ENCODE measurements around the gene CCDC18.

CCDC18 gene

GRCh38 chr1:93304716-93305138, 124.2 kb downstream of the CCDC18 start:
- Histone ChIP-seq H3K36me3 (replicated peaks in 1 of 2; ENCODE audit: control insufficient read depth in 2 of 2, insufficient read depth in 2 of 2, low read length in 2 of 2) (no peaks in the 10 kb centered on the region), H3K14ac (ENCODE audit: low read length) (no peak overlapping the region), H3K9me3 (replicated peaks in 1 of 2; ENCODE audit: control insufficient read depth in 2 of 2, insufficient read depth in 1 of 2, low read depth in 1 of 2, low read length in 2 of 2) (no peaks in the 10 kb centered on the region), H2AK5ac (ENCODE audit: low read depth, low read length) (no peak overlapping the region), H3K18ac (ENCODE audit: low read length) (no peak overlapping the region), H4K91ac (ENCODE audit: low read depth, low read length, poor library complexity) (no peak overlapping the region), H3K4ac (ENCODE audit: low read length) (no peak overlapping the region), H3K4me1 (ENCODE audit: control insufficient read depth in 2 of 2, insufficient read depth in 1 of 2, low read depth in 1 of 2, low read length in 2 of 2) (no peaks in the 10 kb centered on the region), H2BK5ac (ENCODE audit: low read length) (no peak overlapping the region), H3K27ac (replicated peaks; ENCODE audit: low read length) (no peak overlapping the region), H3K4me2 (ENCODE audit: insufficient read depth, low read length, poor library complexity, severe bottlenecking) (no peak overlapping the region), H4K8ac (ENCODE audit: low read depth, low read length) (no peak overlapping the region), H2BK120ac (ENCODE audit: low read depth, low read length) (no peak overlapping the region), H3K9ac (ENCODE audit: low read depth, low read length, poor library complexity) (no peak overlapping the region), H2AFZ (ENCODE audit: low read length) (no peak overlapping the region), H3K4me3 (ENCODE audit: low read length in 2 of 2) (no peak overlapping the region), H3K23ac (ENCODE audit: low read depth, low read length, poor library complexity) (no peak overlapping the region), H3K79me1 (ENCODE audit: low read depth, low read length) (no peaks in the 10 kb centered on the region), H2BK12ac (ENCODE audit: low read length) (no peak overlapping the region), H2BK15ac (ENCODE audit: low read length) (no peak overlapping the region), H3K27me3 (ENCODE audit: control insufficient read depth in 3 of 3, insufficient read depth in 3 of 3, low read depth in 1 of 3, low read length in 3 of 3) (no peaks in the 10 kb centered on the region)
- no CpG with 5 or more reads among the region's 2 CpGs for WGBS, 2 donors (ENCODE audit: extremely low coverage in 2 of 2, insufficient read length in 2 of 2, insufficient replicate concordance in 1 of 2)
- peak; percentile 48 for DNase-seq (ENCODE audit: low spot score)

DNA sequence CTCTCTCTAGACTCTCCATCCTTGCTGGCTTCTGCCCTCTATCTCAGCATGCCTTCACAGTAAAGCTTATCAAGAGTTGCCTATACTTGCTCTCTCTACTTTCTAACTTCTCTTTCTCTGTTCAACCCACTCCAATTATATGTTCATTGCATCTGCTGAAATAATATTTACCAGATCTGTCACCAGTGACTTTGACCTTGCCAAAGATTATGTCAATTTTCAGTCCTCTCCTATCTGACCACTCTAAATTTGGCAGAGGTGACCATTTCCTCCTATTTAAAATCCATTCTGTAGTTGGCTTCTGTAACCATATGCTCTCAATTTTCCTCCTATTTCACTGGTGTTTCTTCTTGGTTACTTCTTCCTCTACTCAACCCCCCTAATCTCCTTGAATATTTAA, 126.4 kb downstream of the CCDC18 start:
- Histone ChIP-seq H3K23ac (ENCODE audit: low read depth, low read length, poor library complexity) (no peak overlapping the region), H4K91ac (ENCODE audit: low read depth, low read length, poor library complexity) (no peak overlapping the region), H3K79me1 (ENCODE audit: low read depth, low read length) (no peaks in the 10 kb centered on the region), H3K4ac (ENCODE audit: low read length) (no peak overlapping the region), H3K14ac (ENCODE audit: low read length) (no peak overlapping the region), H3K36me3 (replicated peaks in 1 of 2; ENCODE audit: control insufficient read depth in 2 of 2, insufficient read depth in 2 of 2, low read length in 2 of 2) (no peaks in the 10 kb centered on the region), H3K27ac (replicated peaks; ENCODE audit: low read length) (no peak overlapping the region), H3K4me3 (ENCODE audit: low read length in 2 of 2) (no peak overlapping the region), H3K9ac (ENCODE audit: low read depth, low read length, poor library complexity) (no peak overlapping the region), H4K8ac (ENCODE audit: low read depth, low read length) (no peak overlapping the region), H2BK12ac (ENCODE audit: low read length) (no peak overlapping the region), H2AFZ (ENCODE audit: low read length) (no peak overlapping the region), H2BK5ac (ENCODE audit: low read length) (no peak overlapping the region), H3K27me3 (ENCODE audit: control insufficient read depth in 3 of 3, insufficient read depth in 3 of 3, low read depth in 1 of 3, low read length in 3 of 3) (no peaks in the 10 kb centered on the region), H3K4me1 (ENCODE audit: control insufficient read depth in 2 of 2, insufficient read depth in 1 of 2, low read depth in 1 of 2, low read length in 2 of 2) (no peaks in the 10 kb centered on the region), H2BK15ac (ENCODE audit: low read length) (no peak overlapping the region), H3K18ac (ENCODE audit: low read length) (no peak overlapping the region), H2AK5ac (ENCODE audit: low read depth, low read length) (no peak overlapping the region), H3K9me3 (replicated peaks in 1 of 2; ENCODE audit: control insufficient read depth in 2 of 2, insufficient read depth in 1 of 2, low read depth in 1 of 2, low read length in 2 of 2) (no peaks in the 10 kb centered on the region), H3K4me2 (ENCODE audit: insufficient read depth, low read length, poor library complexity, severe bottlenecking) (no peak overlapping the region), H2BK120ac (ENCODE audit: low read depth, low read length) (no peak overlapping the region)
- DNase-seq (ENCODE audit: low spot score), result no peak

DNA sequence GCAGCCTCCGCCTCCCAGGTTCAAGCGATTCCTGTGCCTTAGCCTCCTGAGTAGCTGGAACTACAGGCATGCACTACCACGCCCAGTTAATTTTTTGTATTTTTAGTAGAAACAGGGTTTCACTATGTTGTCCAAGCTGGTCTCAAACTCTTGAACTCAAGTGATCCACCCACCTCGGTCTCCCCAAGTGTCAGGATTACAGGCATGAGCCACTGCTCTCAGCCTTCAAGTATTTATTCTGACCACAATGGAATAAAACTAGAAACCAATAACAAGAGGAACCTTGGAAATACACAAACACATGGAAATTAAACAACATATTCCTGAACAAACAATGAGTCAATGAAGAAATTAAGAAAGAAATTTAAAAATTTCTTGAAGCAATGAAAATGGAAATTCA, 132.5 kb downstream of the CCDC18 start:
- Histone ChIP-seq H3K4me1 (ENCODE audit: control insufficient read depth in 2 of 2, insufficient read depth in 1 of 2, low read depth in 1 of 2, low read length in 2 of 2) (no peaks in the 10 kb centered on the region), H3K9me3 (replicated peaks in 1 of 2; ENCODE audit: control insufficient read depth in 2 of 2, insufficient read depth in 1 of 2, low read depth in 1 of 2, low read length in 2 of 2) (no peaks in the 10 kb centered on the region), H2BK5ac (ENCODE audit: low read length) (no peak overlapping the region), H2AK5ac (ENCODE audit: low read depth, low read length) (no peak overlapping the region), H3K27me3 (ENCODE audit: control insufficient read depth in 3 of 3, insufficient read depth in 3 of 3, low read depth in 1 of 3, low read length in 3 of 3) (no peaks in the 10 kb centered on the region), H3K9ac (ENCODE audit: low read depth, low read length, poor library complexity) (no peak overlapping the region), H3K36me3 (replicated peaks in 1 of 2; ENCODE audit: control insufficient read depth in 2 of 2, insufficient read depth in 2 of 2, low read length in 2 of 2) (no peaks in the 10 kb centered on the region), H3K4me2 (ENCODE audit: insufficient read depth, low read length, poor library complexity, severe bottlenecking) (no peak overlapping the region), H3K18ac (ENCODE audit: low read length) (no peak overlapping the region), H4K91ac (ENCODE audit: low read depth, low read length, poor library complexity) (no peak overlapping the region), H2BK120ac (ENCODE audit: low read depth, low read length) (no peak overlapping the region), H2AFZ (ENCODE audit: low read length) (no peak overlapping the region), H2BK15ac (ENCODE audit: low read length) (no peak overlapping the region), H2BK12ac (ENCODE audit: low read length) (no peak overlapping the region), H3K4ac (ENCODE audit: low read length) (no peak overlapping the region), H3K79me1 (ENCODE audit: low read depth, low read length) (no peaks in the 10 kb centered on the region), H4K8ac (ENCODE audit: low read depth, low read length) (no peak overlapping the region), H3K14ac (ENCODE audit: low read length) (no peak overlapping the region), H3K27ac (replicated peaks; ENCODE audit: low read length) (no peak overlapping the region), H3K4me3 (ENCODE audit: low read length in 2 of 2) (no peak overlapping the region), H3K23ac (ENCODE audit: low read depth, low read length, poor library complexity) (no peak overlapping the region)
- no CpG with 5 or more reads among the region's 4 CpGs for whole genome bisulfite sequencing, 2 donors (ENCODE audit: extremely low coverage in 2 of 2, insufficient read length in 2 of 2, insufficient replicate concordance in 1 of 2)
- DNase-seq (ENCODE audit: low spot score), result no peak

GRCh38 chr1:93317207-93317606, 136.7 kb downstream of the CCDC18 start:
- Histone ChIP-seq H3K79me1 (ENCODE audit: low read depth, low read length) (no peaks in the 10 kb centered on the region), H4K91ac (ENCODE audit: low read depth, low read length, poor library complexity) (no peak overlapping the region), H2BK15ac (ENCODE audit: low read length) (no peak overlapping the region), H4K8ac (ENCODE audit: low read depth, low read length) (no peak overlapping the region), H3K9ac (ENCODE audit: low read depth, low read length, poor library complexity) (no peak overlapping the region), H3K4me3 (ENCODE audit: low read length in 2 of 2) (no peak overlapping the region), H3K9me3 (replicated peaks in 1 of 2; ENCODE audit: control insufficient read depth in 2 of 2, insufficient read depth in 1 of 2, low read depth in 1 of 2, low read length in 2 of 2) (peaks cover 0 to 4% of the 10 kb centered on the region in 2 donors), H3K4ac (ENCODE audit: low read length) (no peak overlapping the region), H3K23ac (ENCODE audit: low read depth, low read length, poor library complexity) (no peak overlapping the region), H3K27ac (replicated peaks; ENCODE audit: low read length) (no peak overlapping the region), H3K18ac (ENCODE audit: low read length) (no peak overlapping the region), H3K36me3 (replicated peaks in 1 of 2; ENCODE audit: control insufficient read depth in 2 of 2, insufficient read depth in 2 of 2, low read length in 2 of 2) (no peaks in the 10 kb centered on the region), H2AK5ac (ENCODE audit: low read depth, low read length) (no peak overlapping the region), H2BK12ac (ENCODE audit: low read length) (no peak overlapping the region), H3K14ac (ENCODE audit: low read length) (no peak overlapping the region), H2AFZ (ENCODE audit: low read length) (no peak overlapping the region), H3K4me2 (ENCODE audit: insufficient read depth, low read length, poor library complexity, severe bottlenecking) (no peak overlapping the region), H2BK120ac (ENCODE audit: low read depth, low read length) (no peak overlapping the region), H3K27me3 (ENCODE audit: control insufficient read depth in 3 of 3, insufficient read depth in 3 of 3, low read depth in 1 of 3, low read length in 3 of 3) (no peaks in the 10 kb centered on the region), H2BK5ac (ENCODE audit: low read length) (no peak overlapping the region), H3K4me1 (ENCODE audit: control insufficient read depth in 2 of 2, insufficient read depth in 1 of 2, low read depth in 1 of 2, low read length in 2 of 2) (no peaks in the 10 kb centered on the region)
- no peak for DNase-seq (ENCODE audit: low spot score)
- WGBS, 2 donors (ENCODE audit: extremely low coverage in 2 of 2, insufficient read length in 2 of 2, insufficient replicate concordance in 1 of 2), result no CpG with 5 or more reads among the region's 2 CpGs
